ENCODE data around the gene HSPA1L.
A peak's percentile ranks its signal among the peaks of the same experiment; 100 is the strongest.

HSPA1L gene

DNA sequence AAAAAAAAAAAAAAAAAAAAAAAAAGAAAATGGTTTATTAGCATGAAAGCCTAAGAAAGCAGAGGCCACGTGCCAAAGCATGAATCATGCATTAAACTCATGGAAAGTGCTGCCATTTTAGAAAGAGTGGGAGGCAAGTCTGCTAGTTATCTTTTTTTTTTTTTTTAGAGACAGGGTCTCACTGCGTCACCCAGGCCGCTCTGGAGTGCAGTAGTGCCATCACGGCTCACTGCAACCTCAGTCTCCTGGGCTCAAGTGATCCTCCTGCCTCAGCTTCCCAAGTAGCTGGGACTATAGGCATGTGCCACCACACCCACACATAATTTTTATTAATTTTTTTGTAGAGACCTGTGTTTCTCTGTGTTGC is 43.1 kb downstream of the HSPA1L start:
- DNase-seq (ENCODE audit: low read depth, low spot score), result no peak
- no peak overlapping the region for H3K4me3 ChIP-seq (ENCODE audit: low read length)

- no peak overlapping the region for H3K4me3 ChIP-seq (ENCODE audit: low read length)
- no peak for DNase-seq (ENCODE audit: low read depth, low spot score)
Observed at GRCh38 chr6:31770860-31771259, 44.2 kb downstream of the HSPA1L start.

DNA sequence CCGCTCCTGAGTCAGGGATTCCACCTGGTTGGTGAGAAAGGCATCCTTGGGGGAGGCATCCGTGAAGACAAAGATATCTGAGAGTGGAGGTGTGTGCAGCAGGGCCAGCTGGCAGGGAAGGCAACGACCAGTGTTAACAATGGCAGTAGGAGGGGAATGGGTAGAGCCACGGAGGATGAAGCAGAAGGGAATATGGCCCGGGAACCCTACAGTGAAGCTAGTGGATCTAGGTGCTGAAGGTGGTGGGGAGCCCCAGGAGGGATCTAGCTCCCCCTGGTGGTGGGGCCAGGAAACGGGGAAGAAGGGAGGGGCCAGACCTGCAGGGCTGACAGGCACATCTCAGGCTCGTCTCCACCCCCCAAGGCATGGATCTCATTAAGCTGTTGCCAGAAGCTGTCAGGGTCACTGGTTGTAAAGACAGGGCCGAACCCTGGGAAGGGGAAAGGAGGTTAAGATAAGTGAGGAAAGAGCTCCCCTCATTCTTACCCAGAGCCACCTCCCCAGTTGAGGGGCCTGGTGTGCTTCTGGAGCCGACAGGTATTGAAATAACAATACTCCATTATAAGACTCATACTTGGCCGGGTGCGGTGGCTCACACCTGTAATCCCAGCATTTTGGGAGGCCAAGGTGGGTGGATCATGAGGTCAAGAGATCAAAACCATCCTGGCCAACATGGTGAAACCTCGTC is 45.3 kb downstream of the HSPA1L start:
- DNase-seq (ENCODE audit: low read depth, low spot score), result peak; percentile 66
- no peak overlapping the region for H3K4me3 ChIP-seq (ENCODE audit: low read length)

DNA sequence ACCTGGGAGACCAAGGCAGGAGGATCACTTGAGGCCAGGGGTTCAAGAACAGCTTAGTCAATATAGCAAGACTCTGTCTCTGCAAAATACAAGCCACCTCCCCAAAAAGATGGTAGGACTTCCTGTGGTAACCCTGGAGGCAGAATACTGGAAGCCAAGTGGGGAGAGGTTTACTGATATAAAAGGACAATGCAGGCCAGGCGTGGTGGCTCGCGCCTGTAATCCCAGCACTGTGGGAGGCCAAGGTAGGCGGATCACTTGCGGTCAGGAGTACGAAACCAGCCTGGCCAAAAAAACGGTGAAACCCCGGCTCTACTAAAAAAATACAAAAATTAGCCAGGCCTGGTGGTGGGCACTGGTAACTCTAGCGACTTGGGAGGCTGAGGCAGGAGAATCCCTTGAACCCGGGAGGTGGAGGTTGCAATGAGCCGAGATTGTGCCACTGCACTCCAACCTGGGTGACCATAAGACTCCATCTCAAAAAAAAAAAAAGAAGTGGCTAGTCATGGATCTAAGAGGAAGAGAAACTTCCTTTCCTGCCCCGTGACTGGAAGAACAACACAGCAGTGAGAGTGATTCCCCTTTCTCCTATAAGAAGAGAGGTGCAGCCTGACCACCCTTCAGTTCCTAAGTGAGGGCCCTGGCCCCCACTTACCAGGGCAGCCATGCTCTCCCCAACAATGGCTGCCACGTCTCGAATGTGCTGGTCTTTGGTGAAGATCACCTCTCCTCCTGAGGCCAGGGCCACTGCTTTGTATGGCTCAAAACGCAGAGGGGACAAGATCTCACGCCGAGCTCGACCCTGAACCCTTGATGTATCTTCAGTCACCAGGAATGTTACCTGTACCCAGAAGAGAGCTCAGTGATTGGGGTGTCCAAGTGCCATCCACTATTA is 46.5 kb downstream of the HSPA1L start:
- no peak for DNase-seq (ENCODE audit: low read depth, low spot score)
- no peak overlapping the region for H3K4me3 ChIP-seq (ENCODE audit: low read length)

DNA sequence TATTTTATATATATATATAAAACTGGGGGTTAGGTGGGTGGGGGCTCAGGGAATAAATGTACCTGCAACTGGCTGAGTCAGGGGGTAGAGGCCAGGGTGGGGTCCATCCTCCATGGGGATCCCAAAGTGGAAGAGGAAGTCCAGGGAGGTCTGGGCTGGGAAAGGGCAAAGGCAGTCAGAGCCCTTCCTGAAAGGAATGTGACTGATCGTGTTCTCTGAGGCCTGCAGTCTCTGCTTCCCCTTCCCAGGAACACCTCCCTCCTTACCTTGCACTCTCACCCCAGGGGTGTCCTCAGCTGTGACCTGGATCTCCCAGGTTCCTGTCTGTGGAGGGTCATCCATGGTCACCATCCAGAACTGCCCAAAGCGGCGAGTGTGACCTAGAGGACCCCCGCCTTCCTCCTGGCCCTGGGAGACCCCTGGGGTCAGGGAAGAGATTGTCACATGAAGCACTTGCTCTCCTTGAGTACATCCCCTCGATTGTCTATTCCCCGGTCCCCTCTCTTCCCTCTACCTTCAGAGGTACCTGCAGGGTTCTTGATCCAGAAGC is 47.9 kb downstream of the HSPA1L start:
- H3K4me3 ChIP-seq (ENCODE audit: low read length), result no peak overlapping the region
- DNase-seq (ENCODE audit: low read depth, low spot score), result no peak

DNA sequence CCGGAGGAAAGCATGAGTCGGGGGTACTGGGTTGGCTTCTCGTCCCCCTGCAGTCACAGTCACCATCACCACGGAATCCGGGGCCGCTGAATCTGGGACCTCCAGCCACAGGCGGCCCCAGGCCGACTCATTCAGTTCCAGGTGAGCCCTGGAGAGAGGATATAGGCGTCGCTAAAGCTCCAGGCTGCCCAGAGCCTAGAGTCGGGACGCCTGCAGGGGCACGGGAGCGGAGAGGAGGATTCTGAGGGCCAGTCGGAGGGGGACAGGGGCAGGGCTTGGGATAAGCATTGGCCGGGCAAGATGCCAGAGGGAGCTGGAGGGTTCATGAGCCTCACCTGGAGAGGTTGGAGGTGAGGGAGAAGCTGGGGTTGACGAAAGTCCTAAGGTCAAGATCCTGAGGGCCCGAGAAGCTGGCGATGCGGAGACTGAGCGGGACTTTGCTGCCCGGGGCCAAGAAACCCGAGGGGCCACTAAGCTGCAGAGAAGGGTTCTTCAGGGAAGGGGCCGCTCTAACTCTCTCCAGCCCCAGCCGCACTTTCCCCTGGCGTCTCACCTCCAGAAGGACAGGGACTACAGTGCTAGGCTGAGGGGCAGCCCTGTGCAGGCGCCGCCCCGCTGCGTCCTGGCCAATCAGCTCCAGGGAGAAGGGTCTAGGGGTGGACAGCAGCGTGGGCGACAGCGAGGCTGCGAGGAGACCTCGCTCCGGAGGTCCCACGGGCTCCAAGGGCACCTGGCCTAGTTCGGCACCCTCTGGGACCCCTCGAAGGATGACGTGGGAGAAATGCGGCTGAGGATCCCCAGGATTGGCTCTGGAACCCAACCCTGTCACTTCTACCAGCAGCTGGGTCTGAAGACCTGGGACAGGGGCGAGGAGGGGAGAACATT is 48.9 kb downstream of the HSPA1L start:
- no peak for DNase-seq (ENCODE audit: low read depth, low spot score)
- H3K4me3 ChIP-seq (ENCODE audit: low read length), result no peak overlapping the region

- DNase-seq (ENCODE audit: low read depth, low spot score), result no peak
- H3K4me3 ChIP-seq (ENCODE audit: low read length), result no peak overlapping the region
Observed at GRCh38 chr6:31765559-31765909, 49.5 kb downstream of the HSPA1L start.

DNA sequence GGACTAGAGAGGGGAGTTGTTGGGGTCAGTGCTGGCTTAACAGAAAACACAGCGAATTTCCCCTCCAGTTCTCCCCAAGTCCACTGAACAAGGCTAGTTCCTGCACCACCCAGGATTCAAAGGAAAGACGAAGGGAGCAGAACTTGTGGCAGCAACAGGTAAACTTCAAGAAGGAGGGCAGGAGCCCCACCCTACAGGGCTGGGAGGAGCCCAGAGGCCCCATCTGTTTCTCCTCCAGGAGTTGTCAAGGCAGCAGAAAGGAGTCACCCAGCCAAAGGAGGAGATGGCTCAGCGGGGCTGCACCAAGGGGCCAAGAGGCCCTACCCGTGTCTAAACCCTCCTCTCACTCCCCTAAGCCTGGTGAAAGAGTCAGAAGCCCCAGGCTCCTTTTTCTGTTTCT is 50.9 kb downstream of the HSPA1L start:
- no peak for DNase-seq (ENCODE audit: low read depth, low spot score)
- no peak overlapping the region for H3K4me3 ChIP-seq (ENCODE audit: low read length)

GRCh38 chr6:31763619-31763940 is 51.5 kb downstream of the HSPA1L start:
- no peak for DNase-seq (ENCODE audit: low read depth, low spot score)
- H3K4me3 ChIP-seq (ENCODE audit: low read length), result no peak overlapping the region

DNA sequence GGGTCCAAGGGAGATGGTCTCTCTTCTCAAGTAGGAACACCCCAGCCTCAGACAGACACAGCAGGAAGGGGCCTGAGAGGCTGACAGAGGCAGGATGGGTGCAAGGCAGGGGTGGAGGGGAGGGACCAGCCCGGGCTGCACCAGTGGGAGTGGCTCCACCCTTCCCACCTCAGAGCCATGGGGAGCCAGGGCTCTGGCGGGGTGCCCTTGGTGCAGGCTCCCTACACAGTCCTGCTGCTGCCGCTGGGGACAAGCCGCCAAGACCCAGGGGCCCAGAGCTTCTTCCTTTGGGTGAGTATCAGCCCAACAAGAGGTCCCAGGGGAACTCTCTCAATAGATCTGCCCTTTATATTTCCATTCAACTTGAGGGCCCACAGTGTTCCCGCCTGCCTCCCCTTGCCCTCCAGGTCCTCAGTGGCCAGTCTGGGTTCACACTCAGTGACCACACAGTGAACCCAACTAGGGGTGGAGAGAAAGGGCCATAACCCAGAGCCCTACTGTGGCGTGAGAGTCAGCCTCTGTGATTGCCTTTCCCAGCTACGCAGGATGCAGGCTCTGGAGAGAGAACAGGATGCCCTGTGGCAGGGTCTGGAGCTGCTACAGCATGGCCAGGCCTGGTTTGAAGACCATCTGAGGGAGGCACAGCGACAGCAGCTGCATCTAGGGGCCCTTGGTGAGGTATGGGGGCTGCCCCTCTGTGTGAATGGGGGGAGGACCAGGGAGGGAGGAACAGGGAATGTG is 52.0 kb downstream of the HSPA1L start:
- DNase-seq (ENCODE audit: low read depth, low spot score), result no peak
- no peak overlapping the region for H3K4me3 ChIP-seq (ENCODE audit: low read length)

DNA sequence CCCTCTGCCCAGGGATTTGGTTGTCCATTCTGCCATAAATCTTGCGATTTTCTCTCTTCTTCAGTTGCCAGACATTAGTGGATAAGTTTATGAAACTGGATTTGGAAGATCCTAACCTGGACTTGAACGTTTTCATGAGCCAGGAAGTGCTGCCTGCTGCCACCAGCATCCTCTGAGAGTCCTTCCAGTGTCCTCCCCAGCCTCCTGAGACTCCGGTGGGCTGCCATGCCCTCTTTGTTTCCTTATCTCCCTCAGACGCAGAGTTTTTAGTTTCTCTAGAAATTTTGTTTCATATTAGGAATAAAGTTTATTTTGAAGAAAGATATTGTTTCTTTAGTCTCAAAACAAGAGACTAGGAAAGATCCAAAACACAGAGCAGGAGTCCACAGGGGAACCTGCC is 52.7 kb downstream of the HSPA1L start, which contains the start of gene SAPCD1:
Gene SAPCD1 (plus strand): TSS at position 301 of the 400 bp plus-strand sequence. CDS start 399 bp downstream, outside the sequence.
- no peak for DNase-seq (ENCODE audit: low read depth, low spot score)
- H3K4me3 ChIP-seq (ENCODE audit: low read length), result no peak within 1 kb of the TSS

DNA sequence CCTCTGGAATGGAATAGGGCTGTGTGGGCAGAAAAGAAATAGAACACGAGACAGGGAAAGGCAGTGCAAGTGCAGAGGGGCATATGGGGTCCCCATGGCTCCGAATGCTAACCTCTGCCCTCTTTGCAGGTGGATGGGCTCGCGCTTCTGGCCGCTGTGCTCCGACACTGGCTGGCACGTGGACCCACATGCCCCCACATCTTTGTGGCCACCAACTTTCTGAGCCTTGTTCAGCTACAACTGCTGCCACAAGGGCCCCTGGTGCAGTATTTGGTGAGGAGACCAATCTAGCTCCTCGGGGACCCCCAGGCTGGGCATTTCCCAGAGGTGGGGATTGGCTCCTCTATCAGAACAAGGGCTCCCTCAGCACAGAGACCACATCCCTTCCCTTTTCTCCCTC is 53.7 kb downstream of the HSPA1L start:
- DNase-seq (ENCODE audit: low read depth, low spot score), result no peak
- no peak overlapping the region for H3K4me3 ChIP-seq (ENCODE audit: low read length)

DNA sequence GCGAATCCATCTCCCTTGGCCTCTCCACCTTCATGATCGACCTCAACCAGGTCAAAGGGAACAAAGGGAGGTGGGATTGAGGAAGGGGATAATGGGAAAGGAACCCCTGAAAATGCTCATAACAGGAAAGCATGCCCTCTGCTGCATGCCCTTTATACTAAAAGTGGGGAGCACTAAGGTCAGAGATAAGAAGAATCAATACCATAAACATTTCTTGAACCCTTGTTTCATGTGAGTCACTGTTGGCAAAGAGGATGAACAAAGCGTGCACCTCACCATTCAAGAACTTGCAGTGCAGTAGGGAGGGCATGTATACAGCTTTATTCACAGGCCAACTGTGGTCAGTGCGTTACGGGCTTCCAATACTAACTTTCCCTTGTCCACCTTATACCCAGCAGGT is 54.3 kb downstream of the HSPA1L start:
- DNase-seq (ENCODE audit: low read depth, low spot score), result no peak
- H3K4me3 ChIP-seq (ENCODE audit: low read length), result no peak overlapping the region
